GM21529 (cell line): ENCODE measurements around the gene MIGA1.
"Not testable (repeated sequence)": the region's sequence is repeated elsewhere in the genome, so short reads cannot be mapped to it uniquely, and the experiment has no call there.

Source experiments
- ATAC-seq: cut with Tn5 transposase; IDR thresholded peaks from one replicate; pipeline ENCODE4 v1.9.1; 2021; ENCODE audit not compliant: unreplicated experiment

Gene MIGA1, protein sequence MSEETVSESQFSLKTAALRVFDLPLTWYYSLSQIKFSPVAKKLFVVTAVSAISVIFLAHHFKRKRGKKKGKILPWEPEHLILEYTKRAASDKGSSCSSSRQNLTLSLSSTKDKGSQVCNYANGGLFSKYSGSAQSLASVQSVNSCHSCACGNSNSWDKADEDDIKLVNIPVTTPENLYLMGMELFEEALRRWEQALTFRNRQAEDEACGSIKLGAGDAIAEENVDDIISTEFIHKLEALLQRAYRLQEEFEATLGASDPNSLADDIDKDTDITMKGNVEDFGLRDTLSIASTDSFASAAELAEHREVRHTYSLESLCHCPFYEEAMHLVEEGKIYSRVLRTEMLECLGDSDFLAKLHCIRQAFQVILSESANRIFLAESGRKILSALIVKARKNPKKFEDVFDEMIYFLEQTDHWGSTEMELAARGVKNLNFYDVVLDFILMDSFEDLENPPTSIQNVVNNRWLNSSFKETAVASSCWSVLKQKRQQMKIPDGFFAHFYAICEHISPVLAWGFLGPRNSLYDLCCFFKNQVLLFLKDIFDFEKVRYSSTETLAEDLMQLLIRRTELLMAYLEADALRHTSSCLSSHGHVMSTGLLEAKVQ

GRCh38 chr1:77779529-77780281, at the start of gene MIGA1:
Gene MIGA1, plus strand, starts transcription at chr1:77779649. Its CDS starts 3,604 bp downstream, at chr1:77783253.
- ATAC-seq, result peak; percentile 96

- no peak for ATAC-seq
Measured at GRCh38 chr1:77732090-77732489, 47.4 kb upstream of the MIGA1 start.

DNA sequence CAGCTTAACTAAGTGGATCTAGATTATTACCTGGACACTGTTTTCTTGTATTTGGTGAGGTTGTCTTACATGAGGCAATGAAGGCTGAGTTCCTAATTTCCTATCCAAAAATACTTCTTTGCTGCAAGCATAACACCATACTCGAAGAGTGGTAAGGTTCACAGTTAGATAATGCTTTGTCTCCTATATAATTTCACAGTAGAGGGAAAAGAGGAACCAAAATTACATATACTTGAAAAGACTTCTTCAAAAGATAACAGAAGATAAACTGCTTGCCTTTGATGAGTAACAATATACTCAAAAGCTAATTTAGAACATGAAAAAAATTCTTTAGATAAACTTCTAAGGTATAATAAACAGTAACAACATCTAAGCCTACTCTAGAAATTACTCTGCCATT, 40.2 kb upstream of the MIGA1 start:
- no peak for ATAC-seq

- ATAC-seq, result no peak
Measured at GRCh38 chr1:77741316-77741715, 38.1 kb upstream of the MIGA1 start.

- ATAC-seq, result no peak
Measured at GRCh38 chr1:77742011-77742555, 37.4 kb upstream of the MIGA1 start.

GRCh38 chr1:77744576-77744975, 34.9 kb upstream of the MIGA1 start:
- ATAC-seq, result no peak

- not testable (repeated sequence) for ATAC-seq
Measured at GRCh38 chr1:77749489-77749888, 30.0 kb upstream of the MIGA1 start.

GRCh38 chr1:77756052-77756754, 23.2 kb upstream of the MIGA1 start:
- ATAC-seq, result no peak

GRCh38 chr1:77757066-77757584, 22.3 kb upstream of the MIGA1 start:
- ATAC-seq, result no peak

DNA sequence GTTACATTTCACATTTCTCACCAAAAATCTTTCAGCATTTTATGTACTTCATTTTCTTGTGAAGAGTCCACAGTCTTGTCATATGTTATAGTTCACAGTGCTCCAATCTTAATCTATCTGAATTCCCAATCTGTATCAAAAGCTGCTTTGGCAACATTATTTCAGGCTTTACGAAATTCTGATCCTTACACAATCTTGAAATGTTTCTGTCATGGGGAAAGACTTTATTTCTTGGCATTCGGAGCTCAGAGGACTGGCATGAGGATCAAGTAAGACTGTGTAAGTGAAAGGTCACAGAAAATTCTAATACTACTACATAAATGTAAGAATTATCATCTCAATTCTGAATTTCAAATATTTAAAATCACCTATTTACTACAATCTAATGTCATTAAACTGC, 21.8 kb upstream of the MIGA1 start:
- ATAC-seq, result no peak

- peak; percentile 94 for ATAC-seq
Measured at GRCh38 chr1:77759071-77760028, 20.1 kb upstream of the MIGA1 start, which contains the start of gene USP33. Gene USP33, minus strand, starts transcription at chr1:77759852. Its CDS starts 18,155 bp downstream, at chr1:77741697.

DNA sequence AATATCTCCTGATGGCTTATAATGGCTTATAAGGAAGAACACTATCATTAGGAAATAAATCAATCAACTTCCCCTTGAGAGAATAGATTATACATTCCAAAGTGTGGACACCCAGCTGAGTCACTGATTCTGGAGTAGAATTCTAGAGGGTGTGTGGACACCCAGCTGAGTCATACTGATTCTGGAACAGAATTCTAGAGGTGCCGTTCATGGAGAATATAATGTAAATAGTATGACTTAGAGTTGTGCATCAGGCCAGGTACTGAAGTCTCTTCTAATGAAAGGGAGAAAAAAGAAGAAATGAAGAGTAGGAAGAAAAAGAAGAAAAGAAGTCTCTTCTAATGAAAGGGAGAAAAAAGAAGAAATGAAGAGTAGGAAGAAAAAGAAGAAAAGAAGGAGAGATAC, 17.4 kb upstream of the MIGA1 start:
- no peak for ATAC-seq

GRCh38 chr1:77768006-77768405, 11.4 kb upstream of the MIGA1 start:
- no peak for ATAC-seq

- no peak for ATAC-seq
Measured at GRCh38 chr1:77776007-77776700, 3.3 kb upstream of the MIGA1 start.

- no peak for ATAC-seq
Measured at GRCh38 chr1:77781683-77782082, 2.2 kb downstream of the MIGA1 start.

GRCh38 chr1:77783141-77783540, 3.7 kb downstream of the MIGA1 start:
- ATAC-seq, result no peak

DNA sequence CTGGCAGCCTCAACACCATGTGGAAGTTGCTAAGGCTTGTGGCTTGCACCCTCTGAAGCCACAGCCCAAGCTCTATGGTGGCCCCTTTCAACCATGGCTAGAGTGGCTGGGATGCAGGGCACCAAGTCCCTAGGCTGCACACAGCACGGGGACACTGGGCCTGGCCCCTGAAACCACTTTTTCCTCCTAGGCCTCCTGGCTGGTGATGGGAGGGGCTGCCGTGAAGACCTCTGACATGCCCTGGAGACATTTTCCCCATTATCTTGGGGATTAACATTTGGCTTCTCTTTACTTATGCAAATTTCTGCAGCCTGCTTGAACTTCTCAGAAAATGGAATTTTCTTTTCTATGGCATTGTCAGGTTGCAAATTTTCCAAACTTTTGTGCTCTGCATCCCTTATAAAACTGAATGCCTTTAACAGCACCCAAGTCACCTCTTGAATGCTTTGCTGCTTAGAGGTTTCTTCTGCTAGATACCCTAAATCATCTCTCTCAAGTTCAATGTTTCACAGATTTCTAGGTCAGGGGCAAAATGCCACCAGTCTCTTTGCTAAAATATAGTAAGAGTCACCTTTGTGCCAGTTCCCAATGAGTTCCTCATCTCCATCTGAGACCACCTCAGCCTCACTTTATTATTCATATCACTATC, 6.8 kb downstream of the MIGA1 start:
- ATAC-seq, result not testable (repeated sequence)

DNA sequence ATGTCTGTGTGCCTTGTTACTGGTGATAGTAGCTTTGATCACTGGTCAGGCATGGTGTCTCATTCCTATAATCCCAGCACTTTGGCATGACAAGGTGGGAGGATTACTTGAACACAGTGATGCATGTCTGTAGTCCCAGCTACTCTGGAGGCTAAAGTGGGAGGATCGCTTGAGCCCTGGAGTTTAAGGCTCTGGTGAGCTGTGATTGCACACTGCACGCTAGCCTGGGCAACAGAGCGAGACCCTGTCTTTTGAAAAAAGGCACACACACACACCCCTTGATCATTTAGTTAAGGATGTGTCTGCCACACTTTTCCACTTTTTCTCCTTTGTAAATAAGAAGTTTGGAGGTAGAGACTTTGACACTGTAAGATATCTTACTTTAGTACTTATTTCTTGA, 15.1 kb downstream of the MIGA1 start:
- no peak for ATAC-seq
